WTC11 (cell line): Measurements from ENCODE around the gene CLDN8. TPM values are rescaled to one million over a fixed set of nuclear protein-coding genes. Genes with fewer than 3 reads are reported as not detected.

Source experiments
- ATAC-seq: fragments of 200-7000 bp; cut with Tn5 transposase; 2 replicates; pipeline ENCODE4 v1.10.0; 2021; ENCODE audit warnings: mild to moderate bottlenecking, moderate library complexity
- CTCF ChIA-PET: fragments of 300-600 bp; sonication (Branson Sonifier 250); formaldehyde crosslinking; loops from one replicate; lab custom pipeline; 2021; ENCODE audit warnings: antibody characterized with exemption; lab: Charles Lee
- POLR2A ChIA-PET: fragments of 350-600 bp; sonication (Branson Sonifier 250); formaldehyde crosslinking; loops from one replicate; lab custom pipeline; 2021; ENCODE audit warnings: antibody characterized with exemption; lab: Charles Lee
- DNase-seq: peaks from one replicate; pipeline ENCODE4 v3.0.0; 2021; ENCODE audit warnings: low spot score
- H3K27ac Mint-ChIP-seq: 2 replicates; pipeline ENCODE4 v1.8.0; 2021; ENCODE audit warnings: mixed read lengths
- H3K27me3 Mint-ChIP-seq: 2 replicates; pipeline ENCODE4 v1.8.0; 2021; ENCODE audit warnings: low read depth, mild to moderate bottlenecking, moderate library complexity, mixed read lengths
- H3K36me3 Mint-ChIP-seq: 2 replicates; pipeline ENCODE4 v1.8.0; 2021; ENCODE audit warnings: mixed read lengths
- H3K4me1 Mint-ChIP-seq: 2 replicates; pipeline ENCODE4 v1.8.0; 2022; ENCODE audit warnings: mixed read lengths
- H3K4me3 Mint-ChIP-seq: 2 replicates; pipeline ENCODE4 v1.8.0; 2021; ENCODE audit warnings: mild to moderate bottlenecking, moderate library complexity, mixed read lengths
- H3K9me3 Mint-ChIP-seq: 2 replicates; pipeline ENCODE4 v1.8.0; 2021; ENCODE audit warnings: mixed read lengths
- ATF1 ChIP-seq: sonication (generic); formaldehyde crosslinking; IDR thresholded peaks from 2 replicates; pipeline ENCODE4 v1.8.1; 2023; ENCODE audit warnings: mild to moderate bottlenecking, moderate library complexity, missing genetic modification reagents
- EMX1 ChIP-seq: fragments of 250-450 bp; sonication (Bioruptor Pico); IDR thresholded peaks from 2 replicates; pipeline ENCODE4 v1.8.0; 2021; ENCODE audit warnings: mild to moderate bottlenecking
- FOXJ3 ChIP-seq: sonication (generic); formaldehyde crosslinking; IDR thresholded peaks from 2 replicates; pipeline ENCODE4 v1.9.0; 2021; ENCODE audit warnings: missing genetic modification reagents, mild to moderate bottlenecking, borderline replicate concordance
- FOXP1 ChIP-seq: sonication (generic); formaldehyde crosslinking; IDR thresholded peaks from 2 replicates; pipeline ENCODE4 v1.8.0; 2022; ENCODE audit warnings: missing genetic modification reagents, mild to moderate bottlenecking, moderate library complexity, borderline replicate concordance
- IRF2 ChIP-seq: sonication (generic); formaldehyde crosslinking; IDR thresholded peaks from 2 replicates; pipeline ENCODE4 v1.8.0; 2022; ENCODE audit warnings: low read depth, missing genetic modification reagents, borderline replicate concordance
- JUN ChIP-seq: sonication (generic); formaldehyde crosslinking; IDR thresholded peaks from 2 replicates; pipeline ENCODE4 v1.8.0; 2023; ENCODE audit warnings: mild to moderate bottlenecking, missing genetic modification reagents
- KAT7 ChIP-seq: sonication (generic); formaldehyde crosslinking; IDR thresholded peaks from 2 replicates; pipeline ENCODE4 v1.8.1; 2023; ENCODE audit warnings: missing genetic modification reagents, mild to moderate bottlenecking, borderline replicate concordance
- MXD4 ChIP-seq: fragments of 250-450 bp; sonication (Bioruptor Pico); IDR thresholded peaks from 2 replicates; pipeline ENCODE4 v1.8.0; 2021; ENCODE audit warnings: mild to moderate bottlenecking, moderate library complexity, borderline replicate concordance
- NFATC4 ChIP-seq: fragments of 250-450 bp; sonication (Bioruptor Pico); IDR thresholded peaks from 2 replicates; pipeline ENCODE4 v1.9.0; 2021; ENCODE audit warnings: mild to moderate bottlenecking
- PRRX2 ChIP-seq: fragments of 250-450 bp; sonication (Bioruptor Pico); IDR thresholded peaks from 2 replicates; pipeline ENCODE4 v1.8.0; 2021; ENCODE audit warnings: mild to moderate bottlenecking
- TEAD1 ChIP-seq: sonication (generic); formaldehyde crosslinking; IDR thresholded peaks from 2 replicates; pipeline ENCODE4 v1.8.0; 2022; ENCODE audit warnings: mild to moderate bottlenecking, missing genetic modification reagents
- ZNF317 ChIP-seq: sonication (generic); formaldehyde crosslinking; IDR thresholded peaks from 2 replicates; pipeline ENCODE4 v1.8.1; 2023; ENCODE audit warnings: low read depth, mild to moderate bottlenecking, moderate library complexity, missing genetic modification reagents, borderline replicate concordance
- ZNF396 ChIP-seq: fragments of 250-450 bp; sonication (Bioruptor Pico); IDR thresholded peaks from 2 replicates; pipeline ENCODE4 v1.8.0; 2021; ENCODE audit warnings: mild to moderate bottlenecking, moderate library complexity, borderline replicate concordance
- total RNA-seq: library from RNA; stranded (reverse); gene quantifications from 3 replicates; pipeline ENCODE4 v1.2.3, GENCODE V29; 2021
- TF ChIP-seq, protein P1 (sequence below): sonication (generic); formaldehyde crosslinking; IDR thresholded peaks from 2 replicates; pipeline ENCODE4 v1.8.0; 2022; ENCODE audit warnings: mild to moderate bottlenecking, missing genetic modification reagents
- TF ChIP-seq, protein P2 (sequence below): sonication (generic); formaldehyde crosslinking; IDR thresholded peaks from 2 replicates; pipeline ENCODE4 v1.8.1; 2023; ENCODE audit warnings: mild to moderate bottlenecking, moderate library complexity, missing genetic modification reagents
- TF ChIP-seq, protein P3 (sequence below): sonication (generic); formaldehyde crosslinking; IDR thresholded peaks from 2 replicates; pipeline ENCODE4 v1.8.0; 2023; ENCODE audit warnings: missing genetic modification reagents
- TF ChIP-seq, protein P4 (sequence below): sonication (generic); formaldehyde crosslinking; conservative IDR thresholded peaks from 2 replicates; pipeline ENCODE4 v1.8.1; 2022; ENCODE audit warnings: mild to moderate bottlenecking, missing genetic modification reagents
- TF ChIP-seq, protein P5 (sequence below): sonication (generic); formaldehyde crosslinking; IDR thresholded peaks from 2 replicates; pipeline ENCODE4 v1.8.1; 2022; ENCODE audit warnings: mild to moderate bottlenecking, missing genetic modification reagents, moderate library complexity, borderline replicate concordance
- TF ChIP-seq, protein P6 (sequence below): sonication (generic); formaldehyde crosslinking; IDR thresholded peaks from 2 replicates; pipeline ENCODE4 v1.8.0; 2022; ENCODE audit warnings: missing genetic modification reagents
- TF ChIP-seq, protein P7 (sequence below): sonication (generic); formaldehyde crosslinking; IDR thresholded peaks from 2 replicates; pipeline ENCODE4 v1.8.0; 2022; ENCODE audit warnings: mild to moderate bottlenecking, missing genetic modification reagents
- TF ChIP-seq, protein P8 (sequence below): fragments of 250-450 bp; sonication (Bioruptor Pico); IDR thresholded peaks from 2 replicates; pipeline ENCODE4 v1.9.0; 2021; ENCODE audit warnings: moderate library complexity, mild to moderate bottlenecking, inconsistent platforms, borderline replicate concordance

Gene CLDN8
- total RNA-seq, 1 experiment from 2014 or later = not detected

DNA sequence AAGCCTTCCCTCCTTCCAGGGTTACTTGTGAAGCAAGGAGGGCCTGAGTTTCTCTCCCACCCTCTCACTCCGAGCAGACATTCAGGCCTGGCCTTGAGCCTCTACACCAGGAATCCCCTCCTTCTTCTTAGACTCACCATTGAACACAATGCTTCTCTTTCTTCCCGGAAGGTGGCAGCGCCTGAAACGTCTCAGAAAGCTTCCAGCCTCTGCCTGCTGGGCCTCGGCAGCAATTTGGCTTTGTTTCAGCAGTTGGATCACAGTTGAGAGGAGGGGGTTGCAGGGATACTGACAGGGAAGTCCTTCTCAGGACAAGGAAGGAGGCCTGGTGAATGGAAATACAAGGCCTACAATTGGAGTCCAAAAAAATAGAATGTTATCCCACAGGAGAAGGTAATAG lies 6.3 kb downstream of the CLDN8 start (continued):
- no peak for TF ChIP-seq KAT7 (CRISPR knock-in tag)

DNA sequence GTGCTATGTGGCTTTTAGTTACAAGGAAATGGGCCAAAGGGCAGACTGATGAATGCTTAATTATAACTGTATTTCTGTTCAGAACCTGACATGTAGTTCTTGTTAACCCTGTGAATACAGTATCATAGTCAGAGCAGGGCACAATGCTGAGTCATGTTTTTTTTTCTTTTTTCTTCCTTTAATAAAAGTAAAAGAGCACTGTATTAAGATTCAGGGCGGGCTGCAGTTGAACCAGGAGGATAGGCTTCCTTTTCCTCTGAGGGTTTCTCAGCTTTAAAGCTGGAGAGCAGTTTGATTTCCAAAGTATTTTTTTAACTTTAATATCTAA lies 8.7 kb downstream of the CLDN8 start:
- ATAC-seq = no peak
- Mint-ChIP-seq H3K27ac (no peak overlapping the region), H3K4me1 (peaks cover 10% of the 10 kb centered on the region), H3K36me3 (no peaks in the 10 kb centered on the region), H3K9me3 (no peaks in the 10 kb centered on the region), H3K27me3 (no peaks in the 10 kb centered on the region), H3K4me3 (no peak overlapping the region)
- POLR2A ChIA-PET = no interaction called here
- TF ChIP-seq ZNF317 (no peak), NFATC4 (CRISPR knock-in tag) (no peak), ATF1 (CRISPR knock-in tag) (no peak), FOXP1 (no peak), TEAD1 (CRISPR knock-in tag) (no peak), EMX1 (no peak), IRF2 (CRISPR knock-in tag) (no peak), MXD4 (no peak), ZNF396 (CRISPR knock-in tag) (no peak), JUN (CRISPR knock-in tag) (no peak), FOXJ3 (CRISPR knock-in tag) (no peak), PRRX2 (CRISPR knock-in tag) (no peak)
- TF ChIP-seq, protein P1, sequence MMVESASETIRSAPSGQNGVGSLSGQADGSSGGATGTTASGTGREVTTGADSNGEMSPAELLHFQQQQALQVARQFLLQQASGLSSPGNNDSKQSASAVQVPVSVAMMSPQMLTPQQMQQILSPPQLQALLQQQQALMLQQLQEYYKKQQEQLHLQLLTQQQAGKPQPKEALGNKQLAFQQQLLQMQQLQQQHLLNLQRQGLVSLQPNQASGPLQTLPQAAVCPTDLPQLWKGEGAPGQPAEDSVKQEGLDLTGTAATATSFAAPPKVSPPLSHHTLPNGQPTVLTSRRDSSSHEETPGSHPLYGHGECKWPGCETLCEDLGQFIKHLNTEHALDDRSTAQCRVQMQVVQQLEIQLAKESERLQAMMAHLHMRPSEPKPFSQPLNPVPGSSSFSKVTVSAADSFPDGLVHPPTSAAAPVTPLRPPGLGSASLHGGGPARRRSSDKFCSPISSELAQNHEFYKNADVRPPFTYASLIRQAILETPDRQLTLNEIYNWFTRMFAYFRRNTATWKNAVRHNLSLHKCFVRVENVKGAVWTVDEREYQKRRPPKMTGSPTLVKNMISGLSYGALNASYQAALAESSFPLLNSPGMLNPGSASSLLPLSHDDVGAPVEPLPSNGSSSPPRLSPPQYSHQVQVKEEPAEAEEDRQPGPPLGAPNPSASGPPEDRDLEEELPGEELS (CRISPR knock-in tag) = no peak
- TF ChIP-seq, protein P2, sequence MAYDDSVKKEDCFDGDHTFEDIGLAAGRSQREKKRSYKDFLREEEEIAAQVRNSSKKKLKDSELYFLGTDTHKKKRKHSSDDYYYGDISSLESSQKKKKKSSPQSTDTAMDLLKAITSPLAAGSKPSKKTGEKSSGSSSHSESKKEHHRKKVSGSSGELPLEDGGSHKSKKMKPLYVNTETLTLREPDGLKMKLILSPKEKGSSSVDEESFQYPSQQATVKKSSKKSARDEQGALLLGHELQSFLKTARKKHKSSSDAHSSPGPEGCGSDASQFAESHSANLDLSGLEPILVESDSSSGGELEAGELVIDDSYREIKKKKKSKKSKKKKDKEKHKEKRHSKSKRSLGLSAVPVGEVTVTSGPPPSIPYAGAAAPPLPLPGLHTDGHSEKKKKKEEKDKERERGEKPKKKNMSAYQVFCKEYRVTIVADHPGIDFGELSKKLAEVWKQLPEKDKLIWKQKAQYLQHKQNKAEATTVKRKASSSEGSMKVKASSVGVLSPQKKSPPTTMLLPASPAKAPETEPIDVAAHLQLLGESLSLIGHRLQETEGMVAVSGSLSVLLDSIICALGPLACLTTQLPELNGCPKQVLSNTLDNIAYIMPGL (CRISPR knock-in tag) = no peak
- TF ChIP-seq, protein P3, sequence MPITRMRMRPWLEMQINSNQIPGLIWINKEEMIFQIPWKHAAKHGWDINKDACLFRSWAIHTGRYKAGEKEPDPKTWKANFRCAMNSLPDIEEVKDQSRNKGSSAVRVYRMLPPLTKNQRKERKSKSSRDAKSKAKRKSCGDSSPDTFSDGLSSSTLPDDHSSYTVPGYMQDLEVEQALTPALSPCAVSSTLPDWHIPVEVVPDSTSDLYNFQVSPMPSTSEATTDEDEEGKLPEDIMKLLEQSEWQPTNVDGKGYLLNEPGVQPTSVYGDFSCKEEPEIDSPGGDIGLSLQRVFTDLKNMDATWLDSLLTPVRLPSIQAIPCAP (CRISPR knock-in tag) = no peak
- TF ChIP-seq, protein P4, sequence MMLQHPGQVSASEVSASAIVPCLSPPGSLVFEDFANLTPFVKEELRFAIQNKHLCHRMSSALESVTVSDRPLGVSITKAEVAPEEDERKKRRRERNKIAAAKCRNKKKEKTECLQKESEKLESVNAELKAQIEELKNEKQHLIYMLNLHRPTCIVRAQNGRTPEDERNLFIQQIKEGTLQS (CRISPR knock-in tag) = no peak
- TF ChIP-seq, protein P5, sequence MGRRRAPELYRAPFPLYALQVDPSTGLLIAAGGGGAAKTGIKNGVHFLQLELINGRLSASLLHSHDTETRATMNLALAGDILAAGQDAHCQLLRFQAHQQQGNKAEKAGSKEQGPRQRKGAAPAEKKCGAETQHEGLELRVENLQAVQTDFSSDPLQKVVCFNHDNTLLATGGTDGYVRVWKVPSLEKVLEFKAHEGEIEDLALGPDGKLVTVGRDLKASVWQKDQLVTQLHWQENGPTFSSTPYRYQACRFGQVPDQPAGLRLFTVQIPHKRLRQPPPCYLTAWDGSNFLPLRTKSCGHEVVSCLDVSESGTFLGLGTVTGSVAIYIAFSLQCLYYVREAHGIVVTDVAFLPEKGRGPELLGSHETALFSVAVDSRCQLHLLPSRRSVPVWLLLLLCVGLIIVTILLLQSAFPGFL = no peak
- TF ChIP-seq, protein P6, sequence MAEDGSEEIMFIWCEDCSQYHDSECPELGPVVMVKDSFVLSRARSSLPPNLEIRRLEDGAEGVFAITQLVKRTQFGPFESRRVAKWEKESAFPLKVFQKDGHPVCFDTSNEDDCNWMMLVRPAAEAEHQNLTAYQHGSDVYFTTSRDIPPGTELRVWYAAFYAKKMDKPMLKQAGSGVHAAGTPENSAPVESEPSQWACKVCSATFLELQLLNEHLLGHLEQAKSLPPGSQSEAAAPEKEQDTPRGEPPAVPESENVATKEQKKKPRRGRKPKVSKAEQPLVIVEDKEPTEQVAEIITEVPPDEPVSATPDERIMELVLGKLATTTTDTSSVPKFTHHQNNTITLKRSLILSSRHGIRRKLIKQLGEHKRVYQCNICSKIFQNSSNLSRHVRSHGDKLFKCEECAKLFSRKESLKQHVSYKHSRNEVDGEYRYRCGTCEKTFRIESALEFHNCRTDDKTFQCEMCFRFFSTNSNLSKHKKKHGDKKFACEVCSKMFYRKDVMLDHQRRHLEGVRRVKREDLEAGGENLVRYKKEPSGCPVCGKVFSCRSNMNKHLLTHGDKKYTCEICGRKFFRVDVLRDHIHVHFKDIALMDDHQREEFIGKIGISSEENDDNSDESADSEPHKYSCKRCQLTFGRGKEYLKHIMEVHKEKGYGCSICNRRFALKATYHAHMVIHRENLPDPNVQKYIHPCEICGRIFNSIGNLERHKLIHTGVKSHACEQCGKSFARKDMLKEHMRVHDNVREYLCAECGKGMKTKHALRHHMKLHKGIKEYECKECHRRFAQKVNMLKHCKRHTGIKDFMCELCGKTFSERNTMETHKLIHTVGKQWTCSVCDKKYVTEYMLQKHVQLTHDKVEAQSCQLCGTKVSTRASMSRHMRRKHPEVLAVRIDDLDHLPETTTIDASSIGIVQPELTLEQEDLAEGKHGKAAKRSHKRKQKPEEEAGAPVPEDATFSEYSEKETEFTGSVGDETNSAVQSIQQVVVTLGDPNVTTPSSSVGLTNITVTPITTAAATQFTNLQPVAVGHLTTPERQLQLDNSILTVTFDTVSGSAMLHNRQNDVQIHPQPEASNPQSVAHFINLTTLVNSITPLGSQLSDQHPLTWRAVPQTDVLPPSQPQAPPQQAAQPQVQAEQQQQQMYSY = no peak
- TF ChIP-seq, protein P7, sequence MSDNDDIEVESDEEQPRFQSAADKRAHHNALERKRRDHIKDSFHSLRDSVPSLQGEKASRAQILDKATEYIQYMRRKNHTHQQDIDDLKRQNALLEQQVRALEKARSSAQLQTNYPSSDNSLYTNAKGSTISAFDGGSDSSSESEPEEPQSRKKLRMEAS (CRISPR knock-in tag) = no peak
- TF ChIP-seq, protein P8, sequence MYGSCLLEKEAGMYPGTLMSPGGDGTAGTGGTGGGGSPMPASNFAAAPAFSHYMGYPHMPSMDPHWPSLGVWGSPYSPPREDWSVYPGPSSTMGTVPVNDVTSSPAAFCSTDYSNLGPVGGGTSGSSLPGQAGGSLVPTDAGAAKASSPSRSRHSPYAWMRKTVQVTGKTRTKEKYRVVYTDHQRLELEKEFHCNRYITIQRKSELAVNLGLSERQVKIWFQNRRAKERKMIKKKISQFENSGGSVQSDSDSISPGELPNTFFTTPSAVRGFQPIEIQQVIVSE = no peak
- no peak for DNase-seq
- CTCF ChIA-PET = no interaction called here
